ENCODE measurements around the gene ART1.
"Not testable (repeated sequence)": the region's sequence is repeated elsewhere in the genome, so short reads cannot be mapped to it uniquely, and the experiment has no call there.

Gene ART1

GRCh38 chr11:3644817-3645235, at the start of gene ART1:
TSS of gene ART1 (plus strand) at chr11:3645128. CDS start at chr11:3659214, 14,086 bp downstream.
- no peak for DNase-seq (ENCODE audit: low read depth in 2 of 2)

- not testable (repeated sequence) for DNase-seq (ENCODE audit: low read depth in 2 of 2)
These were observed 47.2 kb upstream of the ART1 start for GRCh38 chr11:3597743-3598142.

- not testable (repeated sequence) for DNase-seq (ENCODE audit: low read depth in 2 of 2)
These were observed 44.7 kb upstream of the ART1 start for GRCh38 chr11:3600201-3600600.

- DNase-seq (ENCODE audit: low read depth in 2 of 2) = no peak
These were observed 40.8 kb upstream of the ART1 start for GRCh38 chr11:3604167-3604566.

GRCh38 chr11:3605283-3605662, 39.7 kb upstream of the ART1 start:
- DNase-seq (ENCODE audit: low read depth in 2 of 2) = no peak

- DNase-seq (ENCODE audit: low read depth in 2 of 2) = no peak
These were observed 39.1 kb upstream of the ART1 start for GRCh38 chr11:3605771-3606203.

GRCh38 chr11:3609416-3610265, 35.3 kb upstream of the ART1 start:
- DNase-seq (ENCODE audit: low read depth in 2 of 2) = no peak

- no peak for DNase-seq (ENCODE audit: low read depth in 2 of 2)
These were observed 34.1 kb upstream of the ART1 start for GRCh38 chr11:3610846-3611245.

GRCh38 chr11:3611976-3612678, 32.8 kb upstream of the ART1 start:
- DNase-seq (ENCODE audit: low read depth in 2 of 2) = no peak

- DNase-seq (ENCODE audit: low read depth in 2 of 2) = no peak
These were observed 30.8 kb upstream of the ART1 start for GRCh38 chr11:3613998-3614741.

- DNase-seq (ENCODE audit: low read depth in 2 of 2) = peak; percentile 46 to 47
These were observed 30.2 kb upstream of the ART1 start for GRCh38 chr11:3614742-3615171.

- no peak for DNase-seq (ENCODE audit: low read depth in 2 of 2)
These were observed 28.9 kb upstream of the ART1 start for GRCh38 chr11:3615998-3616397.

GRCh38 chr11:3616721-3617460, 28.0 kb upstream of the ART1 start:
- DNase-seq (ENCODE audit: low read depth in 2 of 2) = no peak

- no peak for DNase-seq (ENCODE audit: low read depth in 2 of 2)
These were observed 26.9 kb upstream of the ART1 start for GRCh38 chr11:3617990-3618389.

- no peak for DNase-seq (ENCODE audit: low read depth in 2 of 2)
These were observed 22.4 kb upstream of the ART1 start for GRCh38 chr11:3622521-3622920.

GRCh38 chr11:3623121-3623520, 21.8 kb upstream of the ART1 start:
- DNase-seq (ENCODE audit: low read depth in 2 of 2) = no peak

- DNase-seq (ENCODE audit: low read depth in 2 of 2) = no peak
These were observed 21.0 kb upstream of the ART1 start for GRCh38 chr11:3623767-3624458.

- no peak for DNase-seq (ENCODE audit: low read depth in 2 of 2)
These were observed 18.5 kb upstream of the ART1 start for GRCh38 chr11:3626250-3626960.

- no peak for DNase-seq (ENCODE audit: low read depth in 2 of 2)
These were observed 17.6 kb upstream of the ART1 start for GRCh38 chr11:3627291-3627690.

GRCh38 chr11:3631331-3631730, 13.6 kb upstream of the ART1 start:
- no peak for DNase-seq (ENCODE audit: low read depth in 2 of 2)

Measured in stimulated activated CD4-positive, alpha-beta T cell treated with anti-CD3 and anti-CD28 coated beads, Interleukin-15, amount 100 ng/mL, for 48 hours (primary cell).